HepG2 (cell line): ENCODE measurements around the gene CD320. TPM values are rescaled to one million over a fixed set of nuclear protein-coding genes. Genes with fewer than 3 reads are reported as not detected.

Experiments used
- BORCS8-MEF2B ChIP-seq: sonication (generic); formaldehyde crosslinking; IDR thresholded peaks from 2 replicates; pipeline ENCODE4 v1.8.0; 2022; ENCODE audit warnings: mild to moderate bottlenecking, missing genetic modification reagents
- GABPA ChIP-seq, 2 experiments: IDR thresholded peaks; 2 replicates each; pipeline ENCODE4 v1.6.1; 2011 to 2016; ENCODE audit warnings: low read depth in 2 of 2, low read length in 1 of 2, missing biosample characterization in 1 of 2, missing genetic modification characterization in 1 of 2
- GATA4 ChIP-seq: sonication (generic); IDR thresholded peaks from 2 replicates; pipeline ENCODE4 v1.6.1; 2016; ENCODE audit warnings: antibody characterized with exemption, low read depth, borderline replicate concordance
- GPN1 ChIP-seq: sonication (generic); formaldehyde crosslinking; IDR thresholded peaks from 2 replicates; pipeline ENCODE4 v1.5.1; 2020; ENCODE audit warnings: missing genetic modification reagents, borderline replicate concordance
- KDM3A ChIP-seq: IDR thresholded peaks from 2 replicates; pipeline ENCODE4 v1.6.1; 2018; ENCODE audit warnings: low read depth, missing compliant biosample characterization
- NFIB ChIP-seq: sonication (generic); formaldehyde crosslinking; IDR thresholded peaks from 2 replicates; pipeline ENCODE4 v1.9.0; 2021; ENCODE audit warnings: missing genetic modification reagents, mild to moderate bottlenecking, borderline replicate concordance
- NFYB ChIP-seq: sonication (generic); formaldehyde crosslinking; IDR thresholded peaks from 2 replicates; pipeline ENCODE4 v1.4.0; 2020; ENCODE audit warnings: missing genetic modification reagents
- NR2F6 ChIP-seq, 2 experiments: IDR thresholded peaks; 2 replicates each; pipeline ENCODE4 v1.6.1; 2016; ENCODE audit warnings: antibody characterized with exemption in 1 of 2, mild to moderate bottlenecking in 1 of 2
- PAWR ChIP-seq: sonication (generic); formaldehyde crosslinking; IDR thresholded peaks from 2 replicates; pipeline ENCODE4 v1.4.0; 2020; ENCODE audit warnings: missing genetic modification reagents, mild to moderate bottlenecking, borderline replicate concordance
- PHF21A ChIP-seq: sonication (generic); formaldehyde crosslinking; IDR thresholded peaks from 2 replicates; pipeline ENCODE4 v1.5.0; 2020; ENCODE audit warnings: mild to moderate bottlenecking, missing genetic modification reagents
- TBP ChIP-seq: sonication (generic); formaldehyde crosslinking; IDR thresholded peaks from 2 replicates; pipeline ENCODE4 v1.5.0; 2020; ENCODE audit warnings: missing genetic modification reagents
- TEAD3 ChIP-seq: optimal IDR thresholded peaks from 2 replicates; pipeline ENCODE3; 2016; ENCODE audit warnings: borderline replicate concordance
- UBTF ChIP-seq: sonication (generic); formaldehyde crosslinking; IDR thresholded peaks from 2 replicates; pipeline ENCODE4 v1.4.0; 2020; ENCODE audit warnings: mild to moderate bottlenecking, missing genetic modification reagents
- YEATS4 ChIP-seq: sonication (generic); formaldehyde crosslinking; IDR thresholded peaks from 2 replicates; pipeline ENCODE4 v1.4.0; 2020; ENCODE audit warnings: missing genetic modification reagents, borderline replicate concordance
- ZFP41 ChIP-seq: sonication (generic); formaldehyde crosslinking; IDR thresholded peaks from 2 replicates; pipeline ENCODE4 v1.4.0; 2020; ENCODE audit warnings: mild to moderate bottlenecking, missing genetic modification reagents, borderline replicate concordance
- ZFP82 ChIP-seq: sonication (generic); formaldehyde crosslinking; IDR thresholded peaks from 2 replicates; pipeline ENCODE4 v1.5.1; 2020; ENCODE audit warnings: mild to moderate bottlenecking, missing genetic modification reagents, borderline replicate concordance
- ZIK1 ChIP-seq: sonication (generic); formaldehyde crosslinking; IDR thresholded peaks from 2 replicates; pipeline ENCODE4 v1.5.0; 2020; ENCODE audit warnings: mild to moderate bottlenecking, low read depth, missing genetic modification reagents, borderline replicate concordance
- ZNF180 ChIP-seq: sonication (generic); formaldehyde crosslinking; IDR thresholded peaks from 2 replicates; pipeline ENCODE4 v1.4.0; 2020; ENCODE audit warnings: low read depth, missing genetic modification reagents, borderline replicate concordance
- ZNF275 ChIP-seq: sonication (generic); formaldehyde crosslinking; IDR thresholded peaks from 2 replicates; pipeline ENCODE4 v1.8.0; 2022; ENCODE audit warnings: missing genetic modification reagents, mild to moderate bottlenecking, inconsistent platforms, borderline replicate concordance
- ZNF430 ChIP-seq: sonication (generic); formaldehyde crosslinking; IDR thresholded peaks from 2 replicates; pipeline ENCODE4 v1.9.0; 2021; ENCODE audit warnings: mild to moderate bottlenecking, missing genetic modification reagents
- polyA plus RNA-seq, 8 experiments: library from polyadenylated mRNA; depleted of rRNA in 3 of 8; stranded (reverse) in 7 of 8; unstranded in 1 of 8; fragments of >200 nt; fragmentation: Illumina TruSeq in 4 of 8; extraction: Trizol in 4 of 8; gene quantifications; 2 replicates each; pipeline versions ENCODE4 v1.2.1 to v1.2.3, GENCODE V29; 2011 to 2016; ENCODE audit warnings: low read depth in 4 of 8, missing spikeins in 1 of 8, mixed read lengths in 1 of 8; ENCODE audit not compliant: insufficient read depth in 1 of 8
- total RNA-seq, 5 experiments: library from RNA; depleted of rRNA; stranded (reverse); fragments of >200 nt; fragmentation: Illumina TruSeq; extraction: Trizol; gene quantifications; 2 replicates each; pipeline ENCODE4 v1.2.3, GENCODE V29; 2016; ENCODE audit warnings: low read depth in 1 of 5
- TF ChIP-seq, protein P1 (sequence below): sonication (generic); formaldehyde crosslinking; IDR thresholded peaks from 2 replicates; pipeline ENCODE4 v1.5.1; 2020; ENCODE audit warnings: missing genetic modification reagents, mild to moderate bottlenecking, borderline replicate concordance

Gene CD320
- total and polyA plus RNA-seq, 2 of the 13 experiments (the other 11 are each of a cell fraction or from before 2014, with no cell fraction given) = 83.1 to 99.9 TPM

DNA sequence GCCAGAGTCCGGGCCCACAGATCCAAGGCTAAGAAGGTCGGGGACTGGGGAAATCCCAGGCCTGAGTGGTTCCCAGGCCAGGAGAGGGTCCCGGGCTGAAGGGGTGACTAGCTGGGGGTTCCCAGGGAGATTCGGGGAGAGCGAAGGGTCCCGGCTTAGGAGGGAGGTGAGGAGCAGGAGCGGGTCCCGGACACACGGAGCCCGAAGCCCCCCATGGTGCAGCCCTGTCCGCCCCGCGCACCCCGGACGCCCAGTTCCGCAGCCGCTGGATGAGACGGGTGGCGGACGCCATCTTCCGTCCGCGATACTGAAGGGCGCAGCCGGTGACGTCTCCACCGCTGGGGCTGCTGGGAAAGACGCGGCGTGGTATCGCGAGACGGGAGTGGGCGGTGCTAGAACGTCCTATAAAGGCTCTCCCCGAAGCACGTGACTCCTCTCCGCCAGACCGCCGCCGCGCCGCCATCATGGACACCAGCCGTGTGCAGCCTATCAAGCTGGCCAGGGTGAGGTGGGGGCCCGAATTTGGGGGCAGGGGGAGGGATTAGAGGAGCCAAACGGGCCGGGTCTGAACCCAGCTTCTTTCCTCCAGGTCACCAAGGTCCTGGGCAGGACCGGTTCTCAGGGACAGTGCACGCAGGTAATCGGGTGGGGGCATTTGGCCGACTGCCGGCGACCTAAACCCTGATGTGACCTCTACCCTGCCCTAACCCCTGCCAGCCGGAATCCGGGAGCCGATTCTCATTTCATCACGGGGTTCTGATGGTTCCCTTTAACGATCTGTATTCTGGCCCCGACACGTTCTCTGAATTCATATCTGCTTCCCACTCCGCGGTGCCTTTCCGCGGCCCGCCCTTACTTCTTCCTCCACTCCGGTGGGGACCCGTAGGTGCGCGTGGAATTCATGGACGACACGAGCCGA, 13.2 kb upstream of the CD320 start, which contains the start of the genes NDUFA7 and RPS28 (continued):
- peak; percentile 56; the same call in 1 of the 2 replicates for TF ChIP-seq ZIK1
- peak; percentile 34; the same call in 1 of the 2 replicates for TF ChIP-seq ZNF430 (CRISPR knock-in tag)
- TF ChIP-seq PHF21A = no peak
- TF ChIP-seq GABPA (IDR thresholded peaks at IDR 0.05; ENCODE audit: low read depth, low read length) = no peak
- peak; percentile 55; the same call in 1 of the 2 replicates for TF ChIP-seq GABPA (CRISPR knock-in tag; IDR thresholded peaks at IDR 0.05; ENCODE audit: low read depth)
- TF ChIP-seq YEATS4 = peak; percentile 89
- TF ChIP-seq GATA4 = peak; percentile 47; the same call in 1 of the 2 replicates
- TF ChIP-seq KDM3A (CRISPR knock-in tag) = peak; percentile 76; the same call in 1 of the 2 replicates
- TF ChIP-seq PAWR = 0 out of 2 replicates have a peak, but pooled peaks have one; percentile 42
- peak; percentile 87 for TF ChIP-seq UBTF (CRISPR knock-in tag)
- no peak for TF ChIP-seq TEAD3 (CRISPR knock-in tag)
- peak; percentile 74; the same call in 1 of the 2 replicates for TF ChIP-seq ZNF180 (CRISPR knock-in tag)
- TF ChIP-seq, protein P1, sequence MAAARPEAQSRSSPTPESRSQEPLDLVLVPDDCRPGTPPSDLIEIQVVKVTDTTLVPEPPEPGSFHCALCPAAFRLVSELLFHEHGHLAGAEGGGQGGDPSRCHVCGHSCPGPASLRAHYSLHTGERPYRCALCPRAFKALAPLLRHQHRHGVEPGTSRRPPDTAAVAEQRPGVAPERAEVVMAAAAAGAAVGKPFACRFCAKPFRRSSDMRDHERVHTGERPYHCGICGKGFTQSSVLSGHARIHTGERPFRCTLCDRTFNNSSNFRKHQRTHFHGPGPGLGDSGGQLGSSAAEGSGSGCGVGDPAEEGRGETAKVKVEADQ (CRISPR knock-in tag) = no peak
- TF ChIP-seq NR2F6 (IDR thresholded peaks at IDR 0.05) = no peak
- TF ChIP-seq NR2F6 (CRISPR knock-in tag; IDR thresholded peaks at IDR 0.05) = peak; percentile 54; the same call in 1 of the 2 replicates
- TF ChIP-seq BORCS8-MEF2B (CRISPR knock-in tag) = peak; percentile 52; the same call in 1 of the 2 replicates
- 0 out of 2 replicates have a peak, but pooled peaks have one; percentile 50 for TF ChIP-seq TBP
- no peak for TF ChIP-seq GPN1 (CRISPR knock-in tag)
- peak; percentile 49; the same call in 1 of the 2 replicates for TF ChIP-seq NFYB (CRISPR knock-in tag)
- 0 out of 2 replicates have a peak, but pooled peaks have one; percentile 51 for TF ChIP-seq ZFP41 (CRISPR knock-in tag)
- TF ChIP-seq NFIB (CRISPR knock-in tag) = no peak
- no peak for TF ChIP-seq ZNF275
- TF ChIP-seq ZFP82 (CRISPR knock-in tag) = no peak
